Muscle layer of colon (tissue), 2 donors: ENCODE results near the gene SLC9A2.
A peak's percentile ranks its signal among the peaks of the same experiment; 100 is the strongest.

Source experiments
- H3K27ac ChIP-seq: one replicate; pipeline ENCODE4 v1.7.0; 2013; ENCODE audit warnings: low read depth, mild to moderate bottlenecking, low read length, moderate library complexity
- H3K27me3 ChIP-seq, 2 donors: one replicate each; pipeline ENCODE4 v1.7.0; 2013; ENCODE audit warnings: low read length in 2 of 2, mild to moderate bottlenecking in 2 of 2; ENCODE audit not compliant: insufficient read depth in 2 of 2, control insufficient read depth in 1 of 2
- H3K36me3 ChIP-seq: one replicate; pipeline ENCODE4 v1.7.0; 2013; ENCODE audit warnings: mild to moderate bottlenecking, low read length; ENCODE audit not compliant: insufficient read depth
- H3K4me1 ChIP-seq: one replicate; pipeline ENCODE4 v1.7.0; 2013; ENCODE audit warnings: mild to moderate bottlenecking, low read length; ENCODE audit not compliant: insufficient read depth
- H3K4me3 ChIP-seq, 2 donors: one replicate each; pipeline ENCODE4 v1.7.0; 2013; ENCODE audit warnings: low read length in 2 of 2, low read depth in 1 of 2, mild to moderate bottlenecking in 1 of 2, moderate library complexity in 1 of 2
- H3K9ac ChIP-seq: one replicate; pipeline ENCODE4 v1.7.0; 2013; ENCODE audit warnings: low read length
- H3K9me3 ChIP-seq: one replicate; pipeline ENCODE4 v1.7.0; 2013; ENCODE audit warnings: mild to moderate bottlenecking, low read length
- donor health status: abdominal sarcoma.
- donor health status: Adenocarcinoma of cecum.

Gene SLC9A2

DNA sequence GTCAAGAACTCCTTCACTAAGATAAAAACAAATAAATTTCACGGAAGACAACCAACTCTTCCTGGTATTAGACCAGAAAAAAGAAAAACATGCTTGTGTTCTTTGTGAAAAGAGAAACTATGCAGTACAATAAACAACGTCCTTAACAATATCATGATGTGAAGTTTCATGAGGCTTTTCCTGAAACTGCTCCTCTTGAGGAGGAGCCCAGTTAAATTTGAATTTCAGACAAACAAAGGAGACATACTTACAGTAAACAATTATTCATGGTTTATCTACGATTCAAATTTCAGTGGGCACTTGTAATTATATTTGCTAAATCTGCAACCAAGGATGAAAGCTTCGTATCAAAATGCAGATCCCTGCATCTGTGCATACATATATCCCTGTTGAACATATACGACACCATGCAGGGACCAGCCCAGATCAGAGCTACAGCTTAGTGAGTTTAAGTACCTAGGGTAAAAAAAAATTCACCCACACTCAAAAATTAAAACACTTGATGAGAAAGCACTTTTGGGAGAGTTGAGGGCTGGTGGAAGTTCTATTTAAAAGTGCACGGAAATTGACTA, 24.8 kb upstream of the SLC9A2 start:
- H3K9me3 ChIP-seq: no peaks in the 10 kb centered on the region
- H3K27me3 ChIP-seq: no peaks in the 10 kb centered on the region
- H3K4me1 ChIP-seq: no peaks in the 10 kb centered on the region
- H3K4me3 ChIP-seq: no peak overlapping the region
- H3K27ac ChIP-seq: no peak overlapping the region
- no peak overlapping the region for H3K9ac ChIP-seq
- no peaks in the 10 kb centered on the region for H3K36me3 ChIP-seq

DNA sequence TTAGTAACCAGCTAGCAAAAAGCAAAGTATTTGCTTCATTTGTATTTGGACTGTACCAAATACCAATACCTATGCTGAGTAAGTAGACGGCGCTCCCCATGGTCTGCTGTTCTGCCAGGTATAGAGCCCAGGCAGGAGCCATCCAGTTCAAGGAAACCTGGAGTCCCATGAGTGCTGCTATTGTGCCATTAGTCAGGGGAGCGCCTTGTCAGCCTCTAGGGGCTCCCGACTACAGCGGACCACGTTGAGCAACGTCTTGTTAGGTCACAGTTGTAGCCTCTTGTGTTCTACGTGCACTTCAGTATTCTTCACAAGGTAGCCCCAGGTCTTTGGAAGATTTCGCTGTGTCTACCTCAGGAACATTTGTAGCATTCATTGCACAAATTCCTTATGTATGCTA, 21.6 kb upstream of the SLC9A2 start:
- Histone ChIP-seq H3K9ac (no peak overlapping the region), H3K4me1 (no peaks in the 10 kb centered on the region), H3K9me3 (no peaks in the 10 kb centered on the region), H3K36me3 (no peaks in the 10 kb centered on the region), H3K27me3 (no peaks in the 10 kb centered on the region), H3K27ac (no peak overlapping the region), H3K4me3 (no peak overlapping the region)

GRCh38 chr2:102599486-102599885, 19.9 kb upstream of the SLC9A2 start:
- Histone ChIP-seq H3K27ac (no peak overlapping the region), H3K9ac (no peak overlapping the region)

DNA sequence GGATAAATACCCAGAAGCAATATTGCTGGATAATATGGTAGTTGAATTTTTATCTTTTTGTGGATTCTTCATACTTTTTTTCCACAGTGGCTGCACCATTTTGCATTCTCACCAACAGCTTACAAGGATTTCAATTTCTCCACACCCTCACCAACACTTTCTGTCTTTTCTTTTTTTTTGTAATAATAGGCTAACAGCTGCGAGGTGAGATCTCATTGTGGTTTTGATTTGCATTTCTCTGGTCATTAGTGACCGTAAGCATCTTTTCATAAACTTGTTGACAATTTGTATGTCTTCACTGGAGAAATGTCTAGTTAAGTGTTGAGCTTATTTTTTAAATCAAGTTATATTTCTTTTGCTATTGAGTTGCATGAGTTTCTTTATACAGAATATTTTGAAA, 17.6 kb upstream of the SLC9A2 start:
- Histone ChIP-seq H3K9ac (no peak overlapping the region), H3K27ac (no peak overlapping the region), H3K4me3 (no peak overlapping the region), H3K9me3 (no peaks in the 10 kb centered on the region), H3K4me1 (no peaks in the 10 kb centered on the region), H3K27me3 (no peaks in the 10 kb centered on the region), H3K36me3 (no peaks in the 10 kb centered on the region)

More at GRCh38 chr2:102599486-102599885, 19.9 kb upstream of the SLC9A2 start:
- Histone ChIP-seq H3K36me3 (no peaks in the 10 kb centered on the region), H3K4me3 (no peak overlapping the region), H3K9me3 (no peaks in the 10 kb centered on the region), H3K4me1 (no peaks in the 10 kb centered on the region), H3K27me3 (no peaks in the 10 kb centered on the region)

DNA sequence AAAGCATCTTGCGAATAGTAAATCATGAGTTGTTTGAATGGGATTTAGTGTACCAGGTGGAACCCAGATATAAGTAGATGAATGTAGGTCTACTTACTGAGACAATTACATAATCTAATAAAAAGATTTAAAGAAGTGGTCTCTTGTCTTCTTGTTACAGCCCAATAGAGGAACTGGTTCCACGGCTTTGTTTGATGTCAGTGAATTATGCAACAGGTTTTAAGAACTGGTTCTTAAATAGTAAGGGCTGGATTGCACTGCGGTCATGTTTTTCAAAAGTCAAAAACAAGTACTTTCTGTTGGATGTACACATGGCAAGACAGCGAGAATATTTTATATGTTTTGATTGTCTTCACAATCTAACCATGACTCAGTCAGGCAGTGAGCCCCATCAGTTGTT, 15.4 kb upstream of the SLC9A2 start:
- Histone ChIP-seq H3K9me3 (no peaks in the 10 kb centered on the region), H3K4me1 (no peaks in the 10 kb centered on the region), H3K27ac (no peak overlapping the region), H3K27me3 (no peaks in the 10 kb centered on the region), H3K9ac (no peak overlapping the region), H3K4me3 (no peak overlapping the region), H3K36me3 (no peaks in the 10 kb centered on the region)

DNA sequence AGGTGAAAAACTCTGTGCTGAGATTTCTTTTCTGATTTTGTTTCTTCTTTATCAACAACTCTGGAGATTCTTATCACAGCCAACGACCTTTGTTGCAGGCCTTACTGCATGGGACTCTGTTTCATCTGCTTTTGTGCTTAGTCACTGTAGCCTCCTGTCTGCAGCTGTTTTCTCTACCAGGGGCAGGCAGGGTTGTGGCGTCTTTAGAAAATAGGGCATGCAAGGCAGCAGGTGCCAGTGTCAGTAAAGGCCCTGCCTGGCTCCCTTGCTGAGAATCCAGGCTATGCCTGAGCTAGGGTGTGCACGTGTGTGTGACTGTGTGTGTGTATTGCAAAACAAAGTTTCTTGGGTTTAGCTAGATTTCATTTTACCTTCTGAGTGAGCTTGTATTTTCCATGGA, 14.6 kb upstream of the SLC9A2 start:
- no peaks in the 10 kb centered on the region for H3K27me3 ChIP-seq
- H3K4me1 ChIP-seq: no peaks in the 10 kb centered on the region
- no peak overlapping the region for H3K9ac ChIP-seq
- H3K4me3 ChIP-seq: no peak overlapping the region
- H3K36me3 ChIP-seq: no peaks in the 10 kb centered on the region
- H3K9me3 ChIP-seq: no peaks in the 10 kb centered on the region
- H3K27ac ChIP-seq: no peak overlapping the region

GRCh38 chr2:102606353-102606752, 13.0 kb upstream of the SLC9A2 start:
- Histone ChIP-seq H3K27me3 (no peaks in the 10 kb centered on the region), H3K4me1 (no peaks in the 10 kb centered on the region), H3K9ac (no peak overlapping the region), H3K4me3 (no peak overlapping the region), H3K27ac (no peak overlapping the region), H3K36me3 (no peaks in the 10 kb centered on the region), H3K9me3 (no peaks in the 10 kb centered on the region)

GRCh38 chr2:102615620-102616436, 3.5 kb upstream of the SLC9A2 start:
- no peaks in the 10 kb centered on the region for H3K36me3 ChIP-seq
- H3K9ac ChIP-seq: no peak overlapping the region
- no peaks in the 10 kb centered on the region for H3K9me3 ChIP-seq
- no peaks in the 10 kb centered on the region for H3K4me1 ChIP-seq
- H3K4me3 ChIP-seq: no peak overlapping the region
- no peak overlapping the region for H3K27ac ChIP-seq
- peaks cover 0 to 24% of the 10 kb centered on the region in 2 donors for H3K27me3 ChIP-seq

DNA sequence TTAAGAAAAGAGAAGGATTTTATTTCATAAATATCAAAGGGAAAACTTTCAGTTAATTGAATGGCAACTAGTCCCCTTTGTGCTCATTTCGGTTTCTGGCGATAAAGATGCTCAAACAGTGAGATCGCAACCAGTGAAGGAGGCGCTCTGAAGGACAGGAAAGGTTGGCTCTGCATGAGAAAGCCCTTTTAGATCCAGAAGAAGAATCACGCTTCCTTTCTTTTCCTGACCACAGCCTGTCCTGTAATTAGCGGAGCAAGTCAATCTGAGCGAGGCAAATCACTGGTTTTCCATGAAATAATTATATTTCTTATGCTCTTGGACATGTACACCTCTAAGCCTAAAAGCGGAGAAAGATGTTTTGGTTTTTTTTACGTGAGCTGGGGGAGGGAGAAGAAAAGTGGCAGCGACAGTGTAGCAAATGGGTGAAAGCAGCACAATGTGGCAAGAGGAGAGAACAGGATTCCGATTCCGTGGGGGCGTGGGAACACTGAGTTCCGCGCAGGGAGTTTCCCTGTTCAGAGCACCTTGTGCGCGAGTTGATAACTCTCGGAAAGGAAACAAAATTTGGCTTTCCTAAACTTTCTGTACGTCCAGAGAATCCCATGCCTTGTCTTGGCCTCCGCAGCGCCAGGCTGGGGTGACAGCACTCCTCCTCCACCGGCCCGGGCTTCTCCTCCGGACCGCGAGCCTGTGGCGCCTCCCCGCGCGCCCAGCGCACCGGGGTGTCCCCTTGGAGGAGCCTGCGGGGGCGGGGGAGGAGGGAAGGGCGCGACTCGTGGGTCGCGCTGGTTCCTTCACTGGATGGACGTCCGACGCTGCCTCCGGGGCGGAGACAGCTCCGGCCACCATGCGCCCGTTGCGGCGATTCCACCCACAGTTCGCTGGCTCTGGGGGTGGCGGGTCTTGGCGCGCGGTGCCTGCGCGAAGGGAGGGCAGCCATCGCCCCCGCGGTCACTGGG, 620 bp upstream of the SLC9A2 start:
- H3K27me3 ChIP-seq: peaks cover 0 to 31% of the 10 kb centered on the region in 2 donors
- no peaks in the 10 kb centered on the region for H3K9me3 ChIP-seq
- H3K4me3 ChIP-seq: peak overlapping the region in 1 of 2 donors; percentile 54
- no peak overlapping the region for H3K9ac ChIP-seq
- H3K36me3 ChIP-seq: no peaks in the 10 kb centered on the region
- no peaks in the 10 kb centered on the region for H3K4me1 ChIP-seq
- H3K27ac ChIP-seq: no peak overlapping the region

DNA sequence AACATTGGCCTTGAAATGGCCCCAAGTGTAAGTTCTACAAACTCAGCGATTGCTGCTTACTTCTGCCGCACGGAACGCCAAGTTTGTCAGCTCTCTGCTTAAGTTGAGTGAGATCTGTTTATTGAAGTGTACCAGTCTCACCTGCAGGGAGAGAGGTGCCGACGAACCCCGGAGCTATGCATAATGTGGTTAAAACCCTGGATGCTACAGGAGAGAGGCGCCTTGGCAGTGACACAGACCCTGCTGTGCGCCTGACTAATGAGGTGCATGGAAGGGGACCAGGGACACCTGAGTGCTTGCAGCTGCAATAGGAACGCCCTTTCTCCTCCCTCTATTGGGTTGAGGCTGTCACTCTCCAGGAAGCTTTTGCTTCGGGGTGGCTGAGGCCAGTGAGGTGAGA, 979 bp downstream of the SLC9A2 start:
- Histone ChIP-seq H3K27ac (no peak overlapping the region), H3K36me3 (no peaks in the 10 kb centered on the region), H3K9ac (no peak overlapping the region), H3K4me3 (no peak overlapping the region), H3K9me3 (no peaks in the 10 kb centered on the region), H3K4me1 (no peaks in the 10 kb centered on the region), H3K27me3 (peaks cover 0 to 31% of the 10 kb centered on the region in 2 donors)

- H3K27ac ChIP-seq: no peak overlapping the region
- peaks cover 0 to 30% of the 10 kb centered on the region in 2 donors for H3K27me3 ChIP-seq
- no peak overlapping the region for H3K4me3 ChIP-seq
- H3K9me3 ChIP-seq: no peaks in the 10 kb centered on the region
- no peak overlapping the region for H3K9ac ChIP-seq
- no peaks in the 10 kb centered on the region for H3K4me1 ChIP-seq
- no peaks in the 10 kb centered on the region for H3K36me3 ChIP-seq
These were observed 2.3 kb downstream of the SLC9A2 start for GRCh38 chr2:102621630-102622029.
